ENCODE results near the gene TAS1R3.

Gene TAS1R3

GRCh38 chr1:1322952-1323351, 8.1 kb upstream of the TAS1R3 start:
- H3K36me3 ChIP-seq (ENCODE audit: low read length), result no peaks in the 10 kb centered on the region
- H3K9ac ChIP-seq (ENCODE audit: low read length), result no peak overlapping the region; the same call in 1 of the 2 replicates
- H3K9me2 ChIP-seq (replicated peaks; ENCODE audit: insufficient read depth, low read length), result no peaks in the 10 kb centered on the region
- H3K27ac ChIP-seq (ENCODE audit: low read depth, low read length), result no peak overlapping the region
- TF ChIP-seq EZH2phosphoT487 (conservative IDR thresholded peaks at IDR 0.05; ENCODE audit: low read length) (no peak), CTCF (IDR thresholded peaks at IDR 0.05; ENCODE audit: insufficient read depth, low read length, poor library complexity, severe bottlenecking) (no peak)
- H3K9me3 ChIP-seq (ENCODE audit: insufficient read depth, low read length), result no peaks in the 10 kb centered on the region
- no peak overlapping the region for H2AFZ ChIP-seq (ENCODE audit: low read depth, low read length, severe bottlenecking)
- H3K4me3 ChIP-seq (ENCODE audit: insufficient read depth, low read length, poor library complexity, severe bottlenecking), result no peak overlapping the region
- H3K4me2 ChIP-seq (ENCODE audit: low read depth, low read length, poor library complexity, severe bottlenecking), result peak overlapping the region; percentile 53
- H4K20me1 ChIP-seq (ENCODE audit: low read depth, low read length), result no peaks in the 10 kb centered on the region; the same call in 1 of the 2 replicates
- H3K27me3 ChIP-seq (ENCODE audit: low read length), result no peaks in the 10 kb centered on the region
- H3K79me2 ChIP-seq (ENCODE audit: insufficient read depth, low read length), result peaks cover 52% of the 10 kb centered on the region
- peaks cover 7% of the 10 kb centered on the region for H3F3A ChIP-seq (ENCODE audit: insufficient read depth)

- Histone ChIP-seq H3K27ac (ENCODE audit: low read depth, low read length) (no peak overlapping the region), H3K4me2 (ENCODE audit: low read depth, low read length, poor library complexity, severe bottlenecking) (peak overlapping the region; percentile 33)
Measured at GRCh38 chr1:1324084-1324523, 7.0 kb upstream of the TAS1R3 start.

GRCh38 chr1:1324524-1325287, 6.4 kb upstream of the TAS1R3 start, which contains the start of the genes CPTP and INTS11:
Gene CPTP, plus strand, starts transcription at chr1:1324802. Its CDS starts 2,109 bp downstream, at chr1:1326911.
Gene INTS11, minus strand, starts transcription at chr1:1324660. Its CDS starts 52 bp downstream, at chr1:1324608.
- Histone ChIP-seq H3K9me2 (replicated peaks; ENCODE audit: insufficient read depth, low read length) (no peaks in the 10 kb centered on the region), H3K4me3 (ENCODE audit: insufficient read depth, low read length, poor library complexity, severe bottlenecking) (peak within 1 kb of the TSS; percentile 96), H3F3A (ENCODE audit: insufficient read depth) (no peaks in the 10 kb centered on the region; the same call in 1 of the 2 replicates), H4K20me1 (ENCODE audit: low read depth, low read length) (no peaks in the 10 kb centered on the region; the same call in 1 of the 2 replicates), H3K79me2 (ENCODE audit: insufficient read depth, low read length) (peaks cover 49% of the 10 kb centered on the region), H3K9me3 (ENCODE audit: insufficient read depth, low read length) (no peaks in the 10 kb centered on the region), H3K4me2 (ENCODE audit: low read depth, low read length, poor library complexity, severe bottlenecking) (peak within 1 kb of the TSS; percentile 89), H3K9ac (ENCODE audit: low read length) (peak within 1 kb of the TSS; percentile 99), H3K36me3 (ENCODE audit: low read length) (no peaks in the 10 kb centered on the region), H2AFZ (ENCODE audit: low read depth, low read length, severe bottlenecking) (peak within 1 kb of the TSS; percentile 83), H3K27ac (ENCODE audit: low read depth, low read length) (peak within 1 kb of the TSS; percentile 54), H3K27me3 (ENCODE audit: low read length) (no peaks in the 10 kb centered on the region)
- TF ChIP-seq CTCF (IDR thresholded peaks at IDR 0.05; ENCODE audit: insufficient read depth, low read length, poor library complexity, severe bottlenecking) (no peak), EZH2phosphoT487 (conservative IDR thresholded peaks at IDR 0.05; ENCODE audit: low read length) (no peak)

More at GRCh38 chr1:1324084-1324523, 7.0 kb upstream of the TAS1R3 start:
- Histone ChIP-seq H2AFZ (ENCODE audit: low read depth, low read length, severe bottlenecking) (peak overlapping the region; percentile 21), H3K4me3 (ENCODE audit: insufficient read depth, low read length, poor library complexity, severe bottlenecking) (peak overlapping the region; percentile 96), H3K9me2 (replicated peaks; ENCODE audit: insufficient read depth, low read length) (no peaks in the 10 kb centered on the region), H3K27me3 (ENCODE audit: low read length) (no peaks in the 10 kb centered on the region), H4K20me1 (ENCODE audit: low read depth, low read length) (no peaks in the 10 kb centered on the region; the same call in 1 of the 2 replicates), H3K79me2 (ENCODE audit: insufficient read depth, low read length) (peaks cover 52% of the 10 kb centered on the region), H3F3A (ENCODE audit: insufficient read depth) (no peaks in the 10 kb centered on the region; the same call in 1 of the 2 replicates), H3K9me3 (ENCODE audit: insufficient read depth, low read length) (no peaks in the 10 kb centered on the region), H3K9ac (ENCODE audit: low read length) (peak overlapping the region; percentile 99), H3K36me3 (ENCODE audit: low read length) (no peaks in the 10 kb centered on the region)
- TF ChIP-seq EZH2phosphoT487 (conservative IDR thresholded peaks at IDR 0.05; ENCODE audit: low read length) (no peak), CTCF (IDR thresholded peaks at IDR 0.05; ENCODE audit: insufficient read depth, low read length, poor library complexity, severe bottlenecking) (no peak)

Data from SU-DHL-6 (cell line).